ENCODE data around the gene CMTM8. TPM values are rescaled to one million over a fixed set of nuclear protein-coding genes. Genes with fewer than 3 reads are reported as not detected.

The CMTM8 gene
- total and polyA plus RNA-seq, 12 donors, result 2.1 to 8.4 (median 3.5) TPM

GRCh38 chr3:32354362-32354778, 115.9 kb downstream of the CMTM8 start:
- H3K4me3 ChIP-seq, result no peak overlapping the region
- H3K27ac ChIP-seq, result no peak overlapping the region
- no peaks in the 10 kb centered on the region for H3K9me3 ChIP-seq
- H3K4me1 ChIP-seq, result peaks cover 0 to 29% (median 0%) of the 10 kb centered on the region in 9 donors
- no peak for TF ChIP-seq CTCF (IDR thresholded peaks at IDR 0.05)
- H3K27me3 ChIP-seq, result no peaks in the 10 kb centered on the region
- ATAC-seq (peak in 4 of 8 donors; percentile 29 to 51 (median 43)), DNase-seq (no peak)
- intact Hi-C loops (cut with DNase I), result no loop called here
- WGBS, 2 donors, result 49% methylated on average over 8 of the region's 8 CpGs
- H3K36me3 ChIP-seq, result peaks cover 0 to 12% (median 0%) of the 10 kb centered on the region in 9 donors

GRCh38 chr3:32355751-32356291, 117.3 kb downstream of the CMTM8 start:
- Histone ChIP-seq H3K4me1 (peaks cover 0 to 29% (median 0%) of the 10 kb centered on the region in 9 donors), H3K27me3 (no peaks in the 10 kb centered on the region), H3K4me3 (no peak overlapping the region), H3K36me3 (peaks cover 0 to 12% (median 0%) of the 10 kb centered on the region in 9 donors), H3K9me3 (no peaks in the 10 kb centered on the region), H3K27ac (no peak overlapping the region)
- ATAC-seq (peak in 1 of 8 donors; percentile 48), DNase-seq (no peak)
- no peak for TF ChIP-seq CTCF (IDR thresholded peaks at IDR 0.05)
- intact Hi-C loops (cut with DNase I), result no loop called here
- WGBS, 2 donors, result 67 to 70% methylated on average over 8 of the region's 8 CpGs

- peaks cover 0 to 12% (median 0%) of the 10 kb centered on the region in 9 donors for H3K36me3 ChIP-seq
- no peak for ATAC-seq
- no peak overlapping the region for H3K4me3 ChIP-seq
- no peaks in the 10 kb centered on the region for H3K27me3 ChIP-seq
- no peaks in the 10 kb centered on the region for H3K9me3 ChIP-seq
- no peak overlapping the region for H3K27ac ChIP-seq
- no peak for TF ChIP-seq CTCF (IDR thresholded peaks at IDR 0.05)
- no peak for DNase-seq
- intact Hi-C loops (cut with DNase I), result no loop called here
- 92 to 94% methylated on average over 5 of the region's 5 CpGs for WGBS, 2 donors
- peaks cover 0 to 14% (median 0%) of the 10 kb centered on the region in 9 donors for H3K4me1 ChIP-seq
These were observed 121.4 kb downstream of the CMTM8 start for GRCh38 chr3:32359766-32360492.

GRCh38 chr3:32360493-32360827, 122.0 kb downstream of the CMTM8 start:
- ATAC-seq (no peak), DNase-seq (no peak)
- intact Hi-C loops (cut with DNase I), result no loop called here
- Histone ChIP-seq H3K27me3 (no peaks in the 10 kb centered on the region), H3K36me3 (peaks cover 0 to 12% (median 0%) of the 10 kb centered on the region in 9 donors), H3K27ac (no peak overlapping the region), H3K4me1 (peaks cover 0 to 12% (median 0%) of the 10 kb centered on the region in 9 donors), H3K9me3 (no peaks in the 10 kb centered on the region), H3K4me3 (no peak overlapping the region)
- TF ChIP-seq CTCF (IDR thresholded peaks at IDR 0.05), result no peak
- WGBS, 2 donors, result 66 to 71% methylated on average over 4 of the region's 4 CpGs

All from heart right ventricle (tissue), 16 donors.